ENCODE results near the gene SLC6A3. TPM values are rescaled to one million over a fixed set of nuclear protein-coding genes. Genes with fewer than 3 reads are reported as not detected.

SLC6A3 gene
- total RNA-seq, 2 experiments from 2014 or later, result not detected

DNA sequence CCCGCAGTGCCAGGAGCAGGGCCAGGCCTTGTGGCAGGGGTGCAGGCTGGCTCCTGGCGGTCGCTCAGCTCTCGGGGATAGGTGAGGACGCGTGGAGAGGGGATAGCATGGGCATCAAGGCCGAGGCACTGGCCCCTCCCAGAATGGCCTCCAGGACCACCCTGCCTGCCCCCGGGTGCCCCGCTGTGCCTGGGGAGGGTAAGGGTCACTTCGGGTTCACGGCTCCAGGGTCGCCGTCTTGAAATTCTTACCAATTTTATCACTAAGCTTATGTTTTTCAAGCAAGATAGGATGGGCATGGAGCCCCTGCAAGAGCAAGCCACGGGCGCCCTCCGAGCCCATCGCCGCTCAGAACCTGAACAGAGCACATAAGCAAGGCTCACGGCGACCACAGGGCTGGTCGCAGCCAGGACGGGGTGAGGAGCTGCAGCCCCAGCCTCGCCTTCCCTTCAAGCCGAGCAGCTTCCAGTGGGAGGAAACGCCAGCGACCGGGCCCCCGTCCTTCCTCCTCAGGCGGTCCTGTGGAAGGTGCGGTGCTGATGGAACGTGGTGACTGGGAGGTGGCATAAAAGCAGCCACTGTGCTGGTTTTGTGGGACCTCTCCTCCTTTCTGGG lies 86.1 kb downstream of the SLC6A3 start:
- ChIA-PET CTCF (ENCODE audit: unreplicated experiment) (interaction anchor here (0.7 kb wide), 1 partner anchor 146 kb away, joined by 3 read pairs; no protein-coding TSS in a partner anchor), POLR2A (no interaction called here)
- Histone ChIP-seq H3K9me2 (ENCODE audit: insufficient read depth, low read length) (no peaks in the 10 kb centered on the region), H4K20me1 (ENCODE audit: insufficient read depth, low read length) (no peaks in the 10 kb centered on the region), H3K79me2 (ENCODE audit: insufficient read depth, low read depth, low read length) (no peaks in the 10 kb centered on the region), H3K9me3 (ENCODE audit: low read length) (no peaks in the 10 kb centered on the region), H3K27ac (ENCODE audit: low read depth, low read length, poor library complexity, severe bottlenecking) (no peak overlapping the region), H2AFZ (ENCODE audit: low read length) (no peak overlapping the region), H3K4me2 (ENCODE audit: low read length) (no peak overlapping the region), H3K36me3 (ENCODE audit: insufficient read depth, low read length) (no peaks in the 10 kb centered on the region), H3K4me1 (ENCODE audit: insufficient read depth, low read length, poor library complexity, severe bottlenecking) (peaks cover 6% of the 10 kb centered on the region), H3K4me3 (ENCODE audit: low read depth, low read length, poor library complexity, severe bottlenecking) (no peak overlapping the region)
- no peak for DNase-seq (ENCODE audit: low spot score)
- no TSS peak for BruUV-seq (replicated peaks)
- intact Hi-C loops (cut with micrococcal nuclease; ENCODE audit: unreplicated experiment), result no loop called here
- TF ChIP-seq, protein P1, sequence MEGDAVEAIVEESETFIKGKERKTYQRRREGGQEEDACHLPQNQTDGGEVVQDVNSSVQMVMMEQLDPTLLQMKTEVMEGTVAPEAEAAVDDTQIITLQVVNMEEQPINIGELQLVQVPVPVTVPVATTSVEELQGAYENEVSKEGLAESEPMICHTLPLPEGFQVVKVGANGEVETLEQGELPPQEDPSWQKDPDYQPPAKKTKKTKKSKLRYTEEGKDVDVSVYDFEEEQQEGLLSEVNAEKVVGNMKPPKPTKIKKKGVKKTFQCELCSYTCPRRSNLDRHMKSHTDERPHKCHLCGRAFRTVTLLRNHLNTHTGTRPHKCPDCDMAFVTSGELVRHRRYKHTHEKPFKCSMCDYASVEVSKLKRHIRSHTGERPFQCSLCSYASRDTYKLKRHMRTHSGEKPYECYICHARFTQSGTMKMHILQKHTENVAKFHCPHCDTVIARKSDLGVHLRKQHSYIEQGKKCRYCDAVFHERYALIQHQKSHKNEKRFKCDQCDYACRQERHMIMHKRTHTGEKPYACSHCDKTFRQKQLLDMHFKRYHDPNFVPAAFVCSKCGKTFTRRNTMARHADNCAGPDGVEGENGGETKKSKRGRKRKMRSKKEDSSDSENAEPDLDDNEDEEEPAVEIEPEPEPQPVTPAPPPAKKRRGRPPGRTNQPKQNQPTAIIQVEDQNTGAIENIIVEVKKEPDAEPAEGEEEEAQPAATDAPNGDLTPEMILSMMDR (conservative IDR thresholded peaks at IDR 0.05; ENCODE audit: low read length), result no peak
- TF ChIP-seq EZH2phosphoT487 (IDR thresholded peaks at IDR 0.05; ENCODE audit: borderline replicate concordance, low read depth, low read length), result no peak

DNA sequence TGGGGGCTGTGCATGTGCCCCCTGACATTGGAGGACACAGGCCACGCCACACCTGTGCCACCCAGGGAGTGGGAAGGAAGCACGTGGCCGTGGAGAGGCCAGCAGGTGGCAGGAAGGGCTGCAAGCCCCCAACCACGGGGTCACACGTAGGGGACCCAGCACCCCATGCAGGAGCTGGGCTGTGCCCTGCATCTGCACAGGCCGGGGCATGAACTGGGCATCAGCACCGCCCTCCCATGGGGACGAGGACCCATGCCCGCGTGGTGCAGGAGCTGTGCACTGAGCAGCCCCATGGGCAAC lies 86.6 kb downstream of the SLC6A3 start:
- CTCF ChIA-PET (ENCODE audit: unreplicated experiment), result no interaction called here
- POLR2A ChIA-PET, result no interaction called here
- intact Hi-C loops (cut with micrococcal nuclease; ENCODE audit: unreplicated experiment), result no loop called here

More for the DNA sequence above, 86.6 kb downstream of the SLC6A3 start:
- no peaks in the 10 kb centered on the region for H4K20me1 ChIP-seq (ENCODE audit: insufficient read depth, low read length)
- H3K27ac ChIP-seq (ENCODE audit: low read depth, low read length, poor library complexity, severe bottlenecking), result no peak overlapping the region
- no peak for DNase-seq (ENCODE audit: low spot score)
- H3K4me3 ChIP-seq (ENCODE audit: low read depth, low read length, poor library complexity, severe bottlenecking), result no peak overlapping the region
- H3K4me2 ChIP-seq (ENCODE audit: low read length), result no peak overlapping the region
- BruUV-seq (replicated peaks), result no TSS peak
- no peaks in the 10 kb centered on the region for H3K9me2 ChIP-seq (ENCODE audit: insufficient read depth, low read length)
- no peak overlapping the region for H2AFZ ChIP-seq (ENCODE audit: low read length)
- no peaks in the 10 kb centered on the region for H3K9me3 ChIP-seq (ENCODE audit: low read length)
- H3K36me3 ChIP-seq (ENCODE audit: insufficient read depth, low read length), result no peaks in the 10 kb centered on the region
- H3K4me1 ChIP-seq (ENCODE audit: insufficient read depth, low read length, poor library complexity, severe bottlenecking), result peaks cover 6% of the 10 kb centered on the region
- no peaks in the 10 kb centered on the region for H3K79me2 ChIP-seq (ENCODE audit: insufficient read depth, low read depth, low read length)
- TF ChIP-seq, protein P1 (conservative IDR thresholded peaks at IDR 0.05; ENCODE audit: low read length), result no peak
- no peak for TF ChIP-seq EZH2phosphoT487 (IDR thresholded peaks at IDR 0.05; ENCODE audit: borderline replicate concordance, low read depth, low read length)

Data from OCI-LY7 (cell line).